Islet precursor cell (in vitro differentiated cells): ENCODE data around the gene ITGB3.
"Not testable (repeated sequence)": the region's sequence is repeated elsewhere in the genome, so short reads cannot be mapped to it uniquely, and the experiment has no call there.

Experiments used
- DNase-seq: peaks from one replicate; pipeline ENCODE4 v3.0.0-alpha.2; 2018

The ITGB3 gene

DNA sequence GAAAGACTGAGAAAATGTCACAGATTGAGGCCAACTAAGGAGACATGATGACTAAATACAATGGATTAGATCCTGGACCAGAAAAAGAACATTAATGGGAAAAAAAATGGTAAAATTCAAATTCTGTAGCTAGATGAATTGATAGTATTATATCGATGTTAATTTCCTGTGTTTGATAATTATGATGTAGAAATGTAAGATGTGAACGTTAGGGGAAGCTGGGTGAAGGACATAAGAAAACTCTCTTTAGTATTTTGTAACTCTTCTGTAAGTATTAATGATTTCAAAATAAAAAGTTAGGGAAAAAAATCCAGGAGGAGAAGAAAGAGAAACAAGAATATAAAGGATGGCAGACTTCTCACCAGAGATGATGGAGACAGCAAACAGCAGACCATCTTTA lies 2.8 kb upstream of the ITGB3 start:
- DNase-seq = no peak

GRCh38 chr17:47251421-47251940 lies 2.1 kb upstream of the ITGB3 start:
- no peak for DNase-seq

GRCh38 chr17:47252209-47252608 lies 1.4 kb upstream of the ITGB3 start:
- no peak for DNase-seq

GRCh38 chr17:47252766-47253512 lies 688 bp upstream of the ITGB3 start:
- DNase-seq = no peak

DNA sequence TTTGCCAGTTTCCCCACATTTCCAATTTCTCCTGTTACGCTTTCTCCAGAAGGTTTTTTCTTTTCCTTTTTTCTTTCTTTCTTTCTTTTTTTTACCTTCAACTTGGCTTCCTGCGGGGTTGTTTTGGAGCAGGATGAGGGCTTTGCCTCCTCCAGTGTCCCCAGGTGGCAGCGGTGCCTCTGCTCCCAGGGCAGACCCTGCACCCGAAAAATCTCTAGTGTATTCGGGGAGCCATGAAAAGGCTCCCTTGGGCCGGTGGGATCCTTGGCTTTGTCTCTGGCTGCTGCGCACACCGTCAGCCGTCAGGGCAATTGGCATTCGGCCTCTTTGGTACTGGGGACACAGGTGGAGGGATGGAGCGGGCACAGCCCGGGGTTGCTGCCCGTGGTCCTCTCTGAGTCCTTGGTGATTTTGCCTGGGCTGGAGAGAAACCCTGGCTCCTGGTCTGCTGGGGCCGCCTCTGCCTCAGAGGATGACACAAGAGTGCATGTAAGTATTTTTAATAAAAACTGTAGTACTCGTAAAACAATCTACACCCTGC lies 846 bp downstream of the ITGB3 start:
- DNase-seq = no peak

GRCh38 chr17:47257651-47258339 lies 4.2 kb downstream of the ITGB3 start:
- no peak for DNase-seq

DNA sequence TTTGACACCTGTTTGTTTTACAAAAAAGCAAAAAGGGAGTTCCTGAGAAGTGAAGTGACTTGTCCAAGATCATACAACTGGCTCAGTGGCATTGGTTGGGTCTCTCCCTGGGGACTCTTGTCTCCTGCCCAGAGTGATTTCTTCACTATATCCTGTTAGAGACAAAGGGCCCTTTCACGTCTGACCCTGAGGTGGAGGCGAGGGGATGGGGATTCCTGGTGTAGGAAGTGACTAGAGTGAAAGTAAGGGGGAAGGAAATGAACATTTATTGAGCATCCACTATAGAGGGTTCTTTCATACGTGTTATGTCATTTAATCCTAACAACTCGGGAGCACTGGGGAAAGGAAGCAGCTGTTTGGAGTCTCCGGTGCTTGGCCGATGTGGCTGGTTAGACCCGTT lies 9.0 kb downstream of the ITGB3 start:
- DNase-seq = no peak

GRCh38 chr17:47264166-47264565 lies 10.5 kb downstream of the ITGB3 start:
- no peak for DNase-seq

- DNase-seq = no peak
These were observed 12.4 kb downstream of the ITGB3 start for GRCh38 chr17:47265983-47266541.

DNA sequence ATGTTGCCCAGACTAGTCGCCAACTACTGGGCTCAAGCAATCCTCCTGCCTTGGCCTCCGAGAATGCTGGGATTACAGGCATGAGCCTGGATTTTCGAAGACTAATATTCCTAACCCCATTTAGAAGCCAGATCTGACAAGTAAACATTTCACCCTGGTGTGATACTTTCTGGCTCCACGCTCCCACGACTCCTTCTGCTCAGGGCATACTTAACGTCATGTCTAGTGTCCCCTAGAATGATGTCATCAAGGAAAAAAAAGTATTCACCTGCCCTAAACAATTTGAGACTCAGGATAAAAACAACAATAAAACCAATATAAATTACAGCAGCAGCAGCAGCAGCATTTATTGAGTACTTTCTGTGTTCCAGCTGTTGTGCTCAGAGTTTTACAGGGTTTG lies 13.2 kb downstream of the ITGB3 start:
- DNase-seq = no peak

DNA sequence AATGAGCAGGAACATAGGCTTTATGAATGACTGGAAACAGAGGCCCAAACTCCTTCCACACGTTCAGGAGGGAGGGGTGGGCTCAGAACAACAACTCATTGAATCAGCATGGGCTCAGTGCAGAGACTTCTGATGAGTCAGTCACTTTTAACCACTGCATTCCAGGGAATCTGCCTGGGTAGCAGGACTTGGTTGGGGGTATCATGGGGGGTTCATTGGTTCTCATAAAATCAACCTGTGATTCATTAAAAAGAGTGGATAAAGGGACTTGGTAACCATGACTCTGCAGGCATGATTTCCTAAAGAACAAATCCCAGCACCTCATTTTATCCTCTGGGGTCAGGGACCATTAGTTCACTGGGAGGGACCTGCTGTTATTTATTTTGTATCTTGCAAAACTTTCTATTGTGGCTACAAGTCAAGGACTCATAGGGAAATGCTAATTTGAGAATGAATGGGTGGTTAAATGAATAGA lies 13.8 kb downstream of the ITGB3 start:
- peak; percentile 91 for DNase-seq

DNA sequence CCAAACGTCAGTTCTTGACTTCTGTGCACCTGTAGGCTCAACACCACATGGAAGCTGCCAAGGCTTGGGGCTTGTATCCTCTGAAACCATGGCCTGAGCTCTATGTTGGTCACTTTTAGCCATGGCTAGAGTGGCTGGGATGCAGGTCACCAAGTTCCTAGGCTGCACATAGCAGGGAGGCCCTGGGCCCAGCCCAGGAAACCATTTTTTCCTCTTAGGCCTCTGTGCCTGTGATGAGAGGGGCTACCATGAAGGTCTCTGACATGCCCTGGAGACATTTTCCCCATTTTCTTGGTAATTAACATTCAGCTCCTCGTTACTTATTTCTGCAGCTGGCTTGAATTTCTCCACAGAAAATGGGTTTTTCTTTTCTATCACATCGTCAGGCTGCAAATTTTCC lies 15.3 kb downstream of the ITGB3 start:
- DNase-seq = not testable (repeated sequence)

DNA sequence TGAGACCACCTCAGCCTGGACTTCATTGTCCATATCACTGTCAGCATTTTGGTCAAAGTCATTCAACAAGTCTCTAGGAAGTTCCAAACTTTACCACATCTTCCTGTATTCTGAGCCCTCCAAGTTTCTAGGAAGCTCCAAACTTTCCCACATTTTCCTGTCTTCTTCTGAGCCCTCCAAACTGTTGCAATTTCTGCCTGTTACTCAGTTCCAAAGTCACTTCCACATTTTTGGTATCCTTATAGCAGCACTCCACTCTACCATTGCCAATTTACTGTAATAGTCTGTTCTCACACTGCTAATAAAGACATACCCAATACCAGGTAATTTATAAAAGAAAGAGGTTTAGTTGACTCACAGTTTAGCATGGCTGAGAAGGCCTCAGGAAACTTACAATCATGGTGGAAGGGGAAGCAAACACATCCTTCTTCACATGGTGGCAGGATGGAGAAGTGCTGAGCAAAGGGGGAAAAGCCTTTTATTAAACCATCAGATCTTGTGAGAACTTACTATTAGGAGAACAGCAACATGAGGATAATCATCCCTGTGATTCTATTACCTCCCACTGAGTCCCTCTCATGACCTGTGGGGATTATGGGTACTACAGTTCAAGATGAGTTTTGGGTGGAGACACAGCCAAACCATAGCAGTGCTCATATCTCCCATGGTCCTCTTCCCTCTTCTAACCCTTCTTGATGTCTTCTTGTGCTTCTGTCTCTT lies 16.1 kb downstream of the ITGB3 start:
- not testable (repeated sequence) for DNase-seq

DNA sequence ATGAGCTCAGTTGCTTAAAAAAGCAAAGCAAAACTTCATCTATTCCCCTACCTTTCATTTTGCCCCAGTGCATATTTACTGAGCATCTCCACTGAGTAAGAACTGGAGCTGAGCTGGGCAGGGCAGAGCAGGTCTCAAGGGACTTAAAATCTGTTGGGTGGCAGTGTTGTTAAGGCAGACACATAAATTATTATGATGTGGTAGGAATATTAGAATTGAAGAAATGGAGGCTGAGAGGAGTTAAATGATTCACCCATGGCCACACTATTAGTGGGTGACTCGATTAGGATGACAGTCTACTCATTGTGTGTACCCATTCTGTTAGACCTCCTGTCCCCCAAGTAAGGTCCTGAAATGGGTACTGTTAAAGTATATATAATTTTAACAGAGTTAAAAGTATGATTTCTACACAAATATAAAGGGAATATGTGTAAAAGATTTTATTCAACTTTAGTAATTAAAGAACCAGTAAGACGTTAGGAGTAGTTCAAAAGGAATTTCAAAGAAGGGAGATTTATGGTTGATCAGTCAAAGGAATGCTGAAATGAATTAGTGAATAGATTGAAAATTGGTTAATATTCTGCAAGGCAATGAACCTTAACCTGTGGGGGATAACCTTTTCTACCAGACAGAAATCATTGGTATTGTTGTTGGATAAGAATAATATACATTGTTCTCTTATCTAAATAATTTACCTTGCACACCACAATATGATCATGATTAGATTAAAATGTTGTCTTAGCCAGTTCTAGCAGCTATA lies 17.5 kb downstream of the ITGB3 start:
- no peak for DNase-seq

GRCh38 chr17:47272491-47272890 lies 18.9 kb downstream of the ITGB3 start:
- DNase-seq = no peak

- DNase-seq = no peak
These were observed 19.6 kb downstream of the ITGB3 start for GRCh38 chr17:47273245-47273644.

DNA sequence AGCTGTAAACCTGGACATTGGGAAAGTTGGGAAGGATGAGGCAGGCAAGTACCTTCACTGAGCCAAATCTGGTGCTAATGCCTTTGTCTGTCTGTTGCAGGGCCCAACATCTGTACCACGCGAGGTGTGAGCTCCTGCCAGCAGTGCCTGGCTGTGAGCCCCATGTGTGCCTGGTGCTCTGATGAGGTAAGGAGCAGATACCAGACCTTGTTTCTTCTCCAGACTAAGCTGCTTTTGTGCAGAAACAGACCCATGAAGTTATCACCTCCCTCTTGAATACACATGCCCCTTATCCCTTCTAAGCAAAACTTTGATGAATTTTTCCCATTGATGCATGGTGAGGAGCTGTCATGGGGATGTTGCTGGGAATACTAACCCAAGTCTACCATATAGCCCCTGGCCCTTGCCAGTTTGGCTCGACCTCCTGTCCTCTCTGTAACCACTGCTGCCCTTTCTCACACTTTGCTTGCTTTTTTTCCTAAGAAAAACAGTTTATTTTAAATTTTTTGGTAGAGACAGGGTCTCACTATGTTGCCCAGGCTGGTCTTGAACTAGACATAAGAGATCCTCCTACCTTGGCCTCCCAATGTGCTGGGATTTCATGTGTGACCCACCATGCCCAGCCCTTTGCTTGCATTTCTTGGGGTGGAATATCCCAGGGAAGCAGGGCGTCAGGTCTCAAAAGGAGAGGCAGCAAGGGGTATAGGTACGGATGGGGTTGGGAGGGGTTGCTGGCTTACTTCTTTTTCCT lies 20.9 kb downstream of the ITGB3 start:
- no peak for DNase-seq

DNA sequence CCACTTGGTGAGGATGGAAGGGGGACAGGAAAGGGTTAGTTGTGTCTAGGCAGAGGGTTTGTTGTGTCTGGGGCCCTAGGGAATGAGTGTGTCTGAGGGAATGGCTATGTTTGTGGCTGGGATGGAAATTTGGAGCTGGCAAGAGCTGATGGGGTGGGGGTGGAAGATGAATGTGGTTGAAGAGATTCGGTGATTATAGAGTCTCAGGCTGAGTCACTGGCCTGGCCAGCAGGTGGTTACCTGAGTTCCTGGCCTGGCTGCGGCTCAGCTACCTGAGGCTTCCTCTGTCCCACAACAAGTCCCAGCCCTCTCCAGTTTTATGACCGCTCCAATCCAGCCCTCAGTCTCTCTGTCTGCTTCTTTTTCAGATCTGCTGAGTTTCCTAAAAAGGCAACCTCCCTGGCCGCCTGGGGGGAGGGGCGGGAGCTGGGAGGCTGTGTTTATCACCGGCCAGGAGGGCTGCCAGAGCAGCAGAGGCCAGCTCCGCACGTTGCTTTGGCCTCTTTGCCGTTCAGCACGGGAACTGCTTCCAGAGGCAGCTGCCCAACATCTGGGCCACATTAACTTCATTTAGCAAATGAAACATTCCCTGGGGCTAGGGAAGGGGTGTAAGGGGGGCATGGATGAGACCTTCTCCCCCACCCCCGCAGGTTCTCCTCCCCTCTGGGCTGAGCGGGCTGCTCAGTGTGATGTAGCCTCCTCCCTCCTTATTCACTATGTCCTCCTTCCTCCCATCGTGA lies 21.8 kb downstream of the ITGB3 start:
- DNase-seq = peak; percentile 100

DNA sequence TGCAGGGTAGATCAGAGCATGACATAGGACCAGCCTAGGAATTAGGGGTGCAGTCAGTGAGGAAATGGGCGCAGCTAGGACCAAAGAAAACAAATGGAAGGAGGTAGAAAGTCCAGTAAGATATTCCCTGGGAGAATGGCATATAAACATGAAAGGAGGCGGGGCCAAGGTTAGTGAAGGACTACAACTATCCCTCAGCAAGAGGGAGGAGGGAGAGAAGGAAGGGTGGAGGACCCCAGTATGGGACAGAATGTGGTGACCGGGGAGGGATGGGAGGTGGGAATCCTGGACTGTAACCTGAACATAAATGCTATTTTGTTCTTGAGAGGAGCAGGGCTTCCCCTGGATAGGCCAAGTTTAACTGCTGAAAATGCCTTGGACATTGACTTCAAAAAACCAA lies 22.8 kb downstream of the ITGB3 start:
- no peak for DNase-seq

GRCh38 chr17:47276868-47277267 lies 23.2 kb downstream of the ITGB3 start:
- DNase-seq = peak; percentile 86

DNA sequence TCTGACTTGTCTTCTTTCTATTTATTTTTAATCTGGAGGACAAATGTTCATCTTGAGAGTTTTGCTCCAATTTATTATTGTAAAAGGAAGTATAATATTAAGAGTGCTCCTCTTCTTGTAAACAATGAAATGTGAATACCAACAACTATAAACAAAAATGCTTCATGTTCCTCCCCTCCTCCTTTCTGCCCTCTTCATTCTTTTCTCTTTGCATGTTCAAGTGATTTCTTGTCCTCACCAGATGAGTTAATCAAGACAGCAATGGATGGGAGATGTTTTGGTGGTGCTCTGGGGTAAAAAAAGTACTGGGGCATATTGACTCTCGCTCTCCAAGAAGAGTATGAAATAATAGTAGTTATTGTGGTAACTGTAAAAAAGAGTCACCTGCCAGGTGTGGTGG lies 24.3 kb downstream of the ITGB3 start:
- no peak for DNase-seq
